ENCODE results near the gene DENND6B. TPM values are rescaled to one million over a fixed set of nuclear protein-coding genes. Genes with fewer than 3 reads are reported as not detected.
"Not testable (repeated sequence)": the region's sequence is repeated elsewhere in the genome, so short reads cannot be mapped to it uniquely, and the experiment has no call there.

DENND6B gene
- total RNA-seq, 1 donor from 2014 or later, result 19.6 TPM

DNA sequence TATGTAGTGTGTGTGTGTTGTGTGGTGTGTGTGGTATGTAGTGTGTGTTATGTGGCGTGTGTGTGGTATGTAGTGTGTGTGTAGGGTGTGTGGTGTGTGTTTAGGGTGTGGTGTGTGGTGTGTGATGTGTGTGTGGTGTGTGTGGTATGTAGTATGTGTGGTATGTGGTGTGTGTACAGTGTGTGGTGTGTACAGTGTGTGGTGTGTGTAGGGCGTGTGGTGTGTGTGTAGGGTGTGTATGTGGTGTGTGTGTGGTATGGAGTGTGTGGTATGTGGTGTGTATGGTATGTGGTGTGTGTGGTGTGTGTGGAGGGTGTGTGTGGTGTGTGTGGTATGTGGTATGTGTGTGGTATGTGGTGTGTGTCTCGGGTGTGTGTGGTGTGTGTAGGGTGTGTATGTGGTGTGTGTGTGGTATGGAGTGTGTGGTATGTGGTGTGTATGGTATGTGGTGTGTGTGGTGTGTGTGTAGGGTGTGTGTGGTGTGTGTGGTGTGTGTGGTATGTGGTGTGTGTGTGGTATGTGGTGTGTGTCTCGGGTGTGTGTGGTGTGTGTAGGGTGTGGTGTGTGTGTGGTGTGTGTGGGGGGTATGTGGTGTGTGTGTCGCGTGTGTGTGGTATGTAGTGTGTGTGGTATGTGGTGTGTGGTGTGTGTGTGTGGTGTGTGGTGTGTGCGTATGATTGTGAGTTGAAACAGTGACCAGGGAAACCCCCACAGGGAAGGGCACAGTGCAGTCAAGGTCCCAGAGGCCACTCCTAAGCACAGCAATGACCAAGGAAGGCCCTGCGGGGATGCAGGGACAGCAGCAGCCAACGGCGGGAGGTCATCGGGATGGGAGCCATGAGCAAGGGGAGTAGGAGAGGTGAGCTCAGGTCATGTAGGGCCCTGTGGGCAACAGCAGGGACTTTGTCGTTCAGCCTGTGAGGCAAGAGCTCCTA, 13.4 kb upstream of the DENND6B start:
- FAIRE-seq (no peak), DNase-seq (ENCODE audit: low spot score in 2 of 2) (no peak)

DNA sequence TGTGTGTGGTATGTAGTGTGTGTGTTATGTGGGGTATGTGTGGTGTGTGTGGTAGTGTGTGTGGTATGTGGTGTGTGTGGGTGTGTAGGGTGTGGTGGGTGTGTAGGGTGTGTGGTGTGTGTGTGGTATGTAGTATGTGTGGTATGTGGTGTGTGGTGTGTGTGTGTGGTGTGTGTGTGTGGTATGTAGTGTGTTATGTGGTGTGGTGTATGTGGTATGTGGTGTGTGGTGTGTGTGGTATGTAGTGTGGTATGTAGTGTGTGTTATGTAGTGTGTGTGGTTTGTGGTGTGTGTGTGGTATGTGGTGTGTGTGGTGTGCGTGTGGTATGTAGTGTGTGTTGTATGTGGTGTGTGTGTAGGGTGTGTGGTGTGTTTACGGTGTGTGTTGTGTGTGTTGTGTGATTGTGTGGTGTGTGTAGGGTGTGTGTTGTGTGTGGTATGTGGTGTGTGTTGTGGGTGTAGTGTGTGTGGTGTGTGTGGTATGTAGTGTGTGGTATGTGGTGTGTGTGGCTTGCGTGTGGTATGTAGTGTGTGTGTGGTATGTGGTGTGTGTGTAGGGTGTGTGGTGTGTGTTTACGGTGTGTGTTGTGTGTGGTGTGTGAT, 12.1 kb upstream of the DENND6B start:
- FAIRE-seq (no peak), DNase-seq (ENCODE audit: low spot score in 2 of 2) (no peak)

DNA sequence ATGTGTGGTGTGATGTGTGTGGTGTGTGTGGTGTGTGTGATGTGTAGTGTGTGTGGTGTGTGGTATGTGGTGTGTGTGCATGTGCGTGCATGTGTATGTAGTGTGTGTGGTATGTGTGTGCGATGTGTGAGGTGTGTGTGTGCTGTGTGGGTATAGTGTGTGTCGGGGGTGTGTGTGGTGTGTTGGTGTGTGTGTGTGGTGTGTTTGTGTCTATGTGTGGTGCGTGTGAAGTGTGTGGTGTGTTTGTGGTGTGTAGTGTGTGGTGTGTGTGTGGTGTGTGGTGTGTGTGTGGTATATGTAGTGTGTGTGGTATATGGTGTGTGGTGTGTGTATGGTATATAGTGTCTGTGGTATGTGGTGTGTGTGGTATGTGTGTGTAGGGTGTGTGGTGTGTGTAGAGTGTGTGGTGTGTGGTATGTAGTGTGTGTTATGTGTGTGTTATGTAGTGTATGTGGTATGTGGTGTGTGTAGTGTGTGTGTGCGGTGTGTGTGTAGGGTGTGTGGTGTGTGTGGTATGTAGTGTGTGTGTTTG, 11.3 kb upstream of the DENND6B start:
- no peak for FAIRE-seq
- DNase-seq (ENCODE audit: low spot score in 2 of 2), result no peak

GRCh38 chr22:50337262-50338041, 10.6 kb upstream of the DENND6B start:
- FAIRE-seq, result no peak
- DNase-seq (ENCODE audit: low spot score in 2 of 2), result no peak

DNA sequence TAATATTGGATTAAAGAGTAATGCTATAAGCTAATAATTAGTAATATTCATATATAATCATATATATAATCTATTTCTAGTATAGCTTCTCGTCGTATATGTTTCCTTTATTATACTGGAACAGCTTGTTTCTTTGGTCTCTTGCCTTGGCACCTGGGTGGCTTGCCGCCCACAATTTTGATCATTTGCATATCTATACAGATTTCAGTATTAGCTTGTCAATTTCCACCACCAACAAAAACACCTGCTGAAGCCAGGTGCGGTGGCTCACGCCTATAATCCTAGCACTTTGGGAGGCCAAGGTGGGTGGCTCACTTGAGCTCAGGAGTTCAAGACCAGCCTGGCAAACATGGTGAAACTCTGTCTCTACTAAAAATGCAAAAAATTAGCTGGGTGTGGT, 7.6 kb upstream of the DENND6B start:
- not testable (repeated sequence) for FAIRE-seq; DNase-seq (ENCODE audit: low spot score in 2 of 2)

GRCh38 chr22:50329236-50329635, 2.4 kb upstream of the DENND6B start:
- FAIRE-seq (no peak), DNase-seq (ENCODE audit: low spot score in 2 of 2) (no peak)

DNA sequence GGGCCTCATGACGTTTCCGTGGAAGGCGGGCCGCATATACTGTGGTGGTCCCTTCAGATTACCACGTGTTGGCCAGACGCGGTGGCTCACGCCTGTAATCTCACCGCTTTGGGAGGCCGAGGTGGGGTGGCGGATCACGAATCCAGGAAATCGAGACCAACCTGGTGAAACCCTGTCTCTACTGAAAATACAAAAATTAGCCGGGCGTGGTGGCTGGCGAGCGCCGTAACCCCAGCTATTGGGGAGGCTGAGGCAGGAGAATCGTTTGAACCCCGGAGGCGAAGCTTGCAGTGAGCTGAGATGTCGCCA, 853 bp upstream of the DENND6B start:
- DNase-seq (ENCODE audit: low spot score in 2 of 2), result no peak
- FAIRE-seq, result no peak

GRCh38 chr22:50326225-50326955, 422 bp downstream of the DENND6B start:
- DNase-seq (ENCODE audit: low spot score in 2 of 2), result no peak
- no peak for FAIRE-seq

- FAIRE-seq, result no peak
Observed at GRCh38 chr22:50325444-50326224, 1.2 kb downstream of the DENND6B start.

GRCh38 chr22:50323900-50324299, 2.9 kb downstream of the DENND6B start:
- DNase-seq (ENCODE audit: low spot score in 2 of 2) (no peak), FAIRE-seq (no peak)

More at GRCh38 chr22:50325444-50326224, 1.2 kb downstream of the DENND6B start:
- DNase-seq (ENCODE audit: low spot score in 2 of 2), result peak in 1 of 2 donors; percentile 32

GRCh38 chr22:50322382-50323104, 4.3 kb downstream of the DENND6B start:
- not testable (repeated sequence) for DNase-seq (ENCODE audit: low spot score in 2 of 2); FAIRE-seq

DNA sequence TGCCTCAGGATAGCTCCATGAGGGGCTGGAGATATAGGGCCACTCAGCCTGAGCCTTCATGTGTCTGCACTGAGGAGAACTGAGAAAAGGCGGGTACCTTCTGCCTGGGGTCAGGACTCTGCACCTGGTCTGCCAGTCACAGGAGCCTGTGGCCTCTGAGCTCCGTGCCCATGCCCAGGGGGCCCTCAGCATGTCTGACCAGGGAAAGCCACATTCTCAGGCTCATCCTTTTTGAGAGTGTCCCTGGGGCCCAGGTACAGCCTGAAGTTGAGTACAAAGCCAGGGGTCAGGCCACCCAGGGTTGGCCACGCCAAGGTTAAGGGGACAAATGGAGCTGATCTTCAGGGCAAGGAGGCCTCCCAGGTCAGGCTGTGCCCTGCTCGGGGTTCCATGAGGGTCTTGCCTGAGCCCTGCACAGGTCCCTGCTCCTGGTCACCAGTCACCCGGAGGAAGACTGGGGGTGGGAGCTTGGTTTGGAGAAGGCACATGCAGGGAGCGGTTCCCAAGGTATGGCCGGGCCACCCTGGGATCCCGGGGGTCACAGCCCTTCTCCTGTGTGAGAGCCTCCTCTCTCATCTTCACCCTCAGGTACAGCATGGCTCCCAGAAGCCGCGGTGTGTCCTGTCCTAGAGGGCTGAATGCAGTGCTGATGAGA, 6.0 kb downstream of the DENND6B start:
- FAIRE-seq (no peak), DNase-seq (ENCODE audit: low spot score in 2 of 2) (no peak)

- FAIRE-seq (no peak), DNase-seq (ENCODE audit: low spot score in 2 of 2) (no peak)
Observed at GRCh38 chr22:50320116-50320515, 6.7 kb downstream of the DENND6B start.

- no peak for FAIRE-seq
- DNase-seq (ENCODE audit: low spot score in 2 of 2), result no peak
Observed at GRCh38 chr22:50319503-50319951, 7.3 kb downstream of the DENND6B start.

DNA sequence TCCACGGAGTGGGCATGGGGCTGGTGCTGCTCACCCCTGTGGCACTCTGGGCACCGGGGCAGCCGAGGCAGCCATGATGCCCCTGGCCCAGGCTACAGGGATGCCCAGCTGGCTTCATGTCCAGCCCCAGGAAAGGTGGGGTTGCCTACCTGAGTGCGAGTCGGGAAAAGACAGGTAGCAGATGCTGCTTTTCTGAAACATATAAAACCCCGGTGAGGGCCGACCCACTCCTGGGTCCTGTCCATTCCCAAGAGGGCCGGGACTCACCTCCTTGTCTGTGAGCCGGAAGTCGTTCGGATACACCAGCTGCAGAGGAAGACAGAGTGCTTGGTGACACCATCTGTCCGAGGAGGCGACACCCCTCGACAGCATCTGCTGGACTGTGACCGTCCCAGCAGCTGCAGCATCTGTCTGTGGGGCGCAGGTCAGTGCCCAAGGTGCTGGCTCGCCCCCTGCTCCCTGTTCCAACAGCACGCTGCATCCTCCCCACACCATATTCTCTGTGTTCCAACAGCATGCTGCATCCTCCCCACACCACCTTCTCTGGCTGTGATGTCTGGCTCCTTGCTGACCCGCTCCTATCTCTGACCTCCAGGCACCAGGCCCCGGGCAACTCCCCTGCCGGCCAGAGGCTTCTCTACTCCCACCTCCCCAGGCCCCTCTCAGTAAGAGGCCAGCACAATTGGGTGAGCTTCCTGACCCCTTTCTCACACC, 8.0 kb downstream of the DENND6B start:
- no peak for FAIRE-seq
- DNase-seq (ENCODE audit: low spot score in 2 of 2), result no peak

DNA sequence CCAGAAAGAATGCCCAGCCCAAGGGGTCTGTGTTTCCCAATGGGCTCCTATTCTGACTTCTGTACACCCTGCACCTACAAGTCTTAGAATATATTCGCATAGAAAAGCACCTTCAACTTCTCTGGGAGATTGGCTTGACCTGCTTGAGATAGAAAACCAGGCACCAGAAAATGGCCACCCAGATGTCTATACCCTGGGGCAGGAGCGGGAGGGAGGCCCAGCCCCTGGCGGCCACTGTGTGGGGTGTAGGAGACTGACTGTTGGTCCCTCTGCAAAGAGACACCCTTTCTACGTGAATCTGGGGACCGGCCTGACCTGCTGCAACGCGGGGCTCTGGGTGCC, 8.5 kb downstream of the DENND6B start:
- FAIRE-seq, result no peak
- no peak for DNase-seq (ENCODE audit: low spot score in 2 of 2)

GRCh38 chr22:50317674-50318073, 9.1 kb downstream of the DENND6B start:
- no peak for FAIRE-seq

DNA sequence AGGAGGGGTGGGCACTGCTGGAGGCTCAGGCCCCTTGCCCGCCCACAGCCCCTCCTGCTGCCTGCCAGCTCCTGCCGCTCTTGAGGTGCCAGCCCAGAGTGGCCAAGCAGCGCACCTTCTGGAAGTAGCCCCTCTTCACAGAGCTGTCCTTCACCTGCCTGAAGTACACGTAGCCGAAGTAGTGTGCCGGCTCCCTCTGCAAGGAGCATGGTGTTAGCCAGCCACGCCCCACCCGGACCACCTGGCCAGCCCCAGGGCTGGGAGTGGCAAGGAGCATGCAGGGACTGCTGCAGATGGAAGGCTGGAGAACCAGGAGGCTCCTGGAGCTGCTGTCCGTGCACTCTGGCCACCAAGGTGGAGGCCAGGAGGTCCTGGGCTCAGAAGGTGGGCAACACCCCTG, 9.6 kb downstream of the DENND6B start:
- DNase-seq (ENCODE audit: low spot score in 2 of 2) (no peak), FAIRE-seq (no peak)

More at GRCh38 chr22:50317674-50318073, 9.1 kb downstream of the DENND6B start:
- no peak for DNase-seq (ENCODE audit: low spot score in 2 of 2)
